ENCODE data around the gene AFAP1L2. TPM values are rescaled to one million over a fixed set of nuclear protein-coding genes. Genes with fewer than 3 reads are reported as not detected.

The AFAP1L2 gene
- total and polyA plus RNA-seq, 9 of the 15 experiments (the other 6 are each of a cell fraction or from before 2014, with no cell fraction given): 0.07 TPM; not detected in 8

DNA sequence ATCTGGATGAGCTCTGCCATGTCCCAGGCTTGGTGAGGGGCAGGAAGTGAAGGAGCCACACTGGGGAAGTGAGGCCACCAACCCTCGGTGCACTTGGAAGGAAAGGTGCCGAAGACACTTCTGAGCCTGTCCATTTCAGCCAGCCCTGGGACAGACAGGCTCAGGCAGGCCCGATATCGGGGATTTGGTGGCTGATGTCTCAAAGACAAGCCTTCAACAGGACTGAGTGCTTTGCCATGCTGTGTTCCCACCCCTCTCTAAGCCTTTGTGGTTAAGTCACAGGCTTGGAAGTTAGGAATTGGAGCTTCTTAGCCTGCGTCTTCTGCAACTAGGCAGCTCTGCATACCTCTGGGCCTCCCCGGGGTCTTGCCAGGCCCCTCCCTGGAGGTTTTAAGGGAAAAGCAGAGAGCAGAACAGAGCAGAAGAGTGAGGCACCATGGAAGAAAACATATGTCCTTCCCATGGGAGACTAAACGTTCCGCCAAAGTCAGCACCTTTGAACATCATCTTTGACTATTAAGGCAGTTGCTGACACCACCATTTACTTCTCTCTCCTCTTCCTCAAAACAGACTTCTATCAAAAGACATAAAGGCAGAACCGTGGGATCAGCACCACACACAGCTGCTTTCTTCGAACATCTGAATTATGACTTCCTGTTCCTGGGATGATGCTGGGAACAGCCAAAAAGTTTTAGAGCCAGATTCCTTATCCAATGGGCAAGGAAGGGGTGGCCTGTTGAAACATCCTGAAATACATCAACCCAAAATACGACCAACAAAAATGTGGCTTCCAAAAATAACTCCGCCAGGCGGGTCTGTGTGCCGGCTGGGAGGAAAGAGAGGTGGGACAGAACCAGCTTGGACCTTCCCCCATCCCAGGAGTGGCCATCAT is 71.8 kb downstream of the AFAP1L2 start:
- Histone ChIP-seq H3K36me3 (ENCODE audit: control insufficient read depth, insufficient read depth, low read length) (no peaks in the 10 kb centered on the region), H3K9me1 (ENCODE audit: control insufficient read depth, insufficient read depth, low read length) (no peaks in the 10 kb centered on the region), H3K9ac (ENCODE audit: insufficient read depth in 1 of 2, low read depth in 2 of 2, low read length in 2 of 2) (no peak overlapping the region), H3K27me3 (ENCODE audit: control insufficient read depth in 2 of 2, insufficient read depth in 2 of 2, low read length in 2 of 2) (peaks cover 0 to 26% of the 10 kb centered on the region in 2 experiments; a peak in 2 of 5 replicates), H3K27ac (ENCODE audit: extremely low read depth, low read depth, low read length) (no peak overlapping the region), H3K4me3 (no peak overlapping the region), H3K9me3 (replicated peaks; ENCODE audit: control insufficient read depth, insufficient read depth, low read depth, low read length) (no peaks in the 10 kb centered on the region), H3K4me1 (replicated peaks in 1 of 2; ENCODE audit: control insufficient read depth in 2 of 2, insufficient read depth in 2 of 2, low read length in 2 of 2) (no peaks in the 10 kb centered on the region), H3K79me2 (ENCODE audit: control insufficient read depth, insufficient read depth, low read length) (no peaks in the 10 kb centered on the region), H2AFZ (ENCODE audit: low read depth, low read length) (no peak overlapping the region), H3K4me2 (ENCODE audit: insufficient read depth, low read length) (no peak overlapping the region), H4K20me1 (replicated peaks; ENCODE audit: control insufficient read depth, insufficient read depth, low read length) (no peaks in the 10 kb centered on the region)
- intact Hi-C loops (cut with micrococcal nuclease) (no loop called here), in situ Hi-C loops (cut with MboI) (no loop called here)
- DNase-seq (ENCODE audit: extremely low read depth in 1 of 4, low spot score in 3 of 4) (no peak), ATAC-seq (no peak), FAIRE-seq (no peak)
- no peak for TF ChIP-seq LEF1 (IDR thresholded peaks at IDR 0.05)
- TF ChIP-seq, protein P1, sequence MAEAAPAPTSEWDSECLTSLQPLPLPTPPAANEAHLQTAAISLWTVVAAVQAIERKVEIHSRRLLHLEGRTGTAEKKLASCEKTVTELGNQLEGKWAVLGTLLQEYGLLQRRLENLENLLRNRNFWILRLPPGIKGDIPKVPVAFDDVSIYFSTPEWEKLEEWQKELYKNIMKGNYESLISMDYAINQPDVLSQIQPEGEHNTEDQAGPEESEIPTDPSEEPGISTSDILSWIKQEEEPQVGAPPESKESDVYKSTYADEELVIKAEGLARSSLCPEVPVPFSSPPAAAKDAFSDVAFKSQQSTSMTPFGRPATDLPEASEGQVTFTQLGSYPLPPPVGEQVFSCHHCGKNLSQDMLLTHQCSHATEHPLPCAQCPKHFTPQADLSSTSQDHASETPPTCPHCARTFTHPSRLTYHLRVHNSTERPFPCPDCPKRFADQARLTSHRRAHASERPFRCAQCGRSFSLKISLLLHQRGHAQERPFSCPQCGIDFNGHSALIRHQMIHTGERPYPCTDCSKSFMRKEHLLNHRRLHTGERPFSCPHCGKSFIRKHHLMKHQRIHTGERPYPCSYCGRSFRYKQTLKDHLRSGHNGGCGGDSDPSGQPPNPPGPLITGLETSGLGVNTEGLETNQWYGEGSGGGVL (CRISPR knock-in tag; IDR thresholded peaks at IDR 0.05): no peak
- no peak for TF ChIP-seq CREBBP (IDR thresholded peaks at IDR 0.05; ENCODE audit: low read depth, low read length)
- no peak for TF ChIP-seq PHB (CRISPR knock-in tag; IDR thresholded peaks at IDR 0.05)
- TF ChIP-seq, protein P2, sequence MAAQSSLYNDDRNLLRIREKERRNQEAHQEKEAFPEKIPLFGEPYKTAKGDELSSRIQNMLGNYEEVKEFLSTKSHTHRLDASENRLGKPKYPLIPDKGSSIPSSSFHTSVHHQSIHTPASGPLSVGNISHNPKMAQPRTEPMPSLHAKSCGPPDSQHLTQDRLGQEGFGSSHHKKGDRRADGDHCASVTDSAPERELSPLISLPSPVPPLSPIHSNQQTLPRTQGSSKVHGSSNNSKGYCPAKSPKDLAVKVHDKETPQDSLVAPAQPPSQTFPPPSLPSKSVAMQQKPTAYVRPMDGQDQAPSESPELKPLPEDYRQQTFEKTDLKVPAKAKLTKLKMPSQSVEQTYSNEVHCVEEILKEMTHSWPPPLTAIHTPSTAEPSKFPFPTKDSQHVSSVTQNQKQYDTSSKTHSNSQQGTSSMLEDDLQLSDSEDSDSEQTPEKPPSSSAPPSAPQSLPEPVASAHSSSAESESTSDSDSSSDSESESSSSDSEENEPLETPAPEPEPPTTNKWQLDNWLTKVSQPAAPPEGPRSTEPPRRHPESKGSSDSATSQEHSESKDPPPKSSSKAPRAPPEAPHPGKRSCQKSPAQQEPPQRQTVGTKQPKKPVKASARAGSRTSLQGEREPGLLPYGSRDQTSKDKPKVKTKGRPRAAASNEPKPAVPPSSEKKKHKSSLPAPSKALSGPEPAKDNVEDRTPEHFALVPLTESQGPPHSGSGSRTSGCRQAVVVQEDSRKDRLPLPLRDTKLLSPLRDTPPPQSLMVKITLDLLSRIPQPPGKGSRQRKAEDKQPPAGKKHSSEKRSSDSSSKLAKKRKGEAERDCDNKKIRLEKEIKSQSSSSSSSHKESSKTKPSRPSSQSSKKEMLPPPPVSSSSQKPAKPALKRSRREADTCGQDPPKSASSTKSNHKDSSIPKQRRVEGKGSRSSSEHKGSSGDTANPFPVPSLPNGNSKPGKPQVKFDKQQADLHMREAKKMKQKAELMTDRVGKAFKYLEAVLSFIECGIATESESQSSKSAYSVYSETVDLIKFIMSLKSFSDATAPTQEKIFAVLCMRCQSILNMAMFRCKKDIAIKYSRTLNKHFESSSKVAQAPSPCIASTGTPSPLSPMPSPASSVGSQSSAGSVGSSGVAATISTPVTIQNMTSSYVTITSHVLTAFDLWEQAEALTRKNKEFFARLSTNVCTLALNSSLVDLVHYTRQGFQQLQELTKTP (IDR thresholded peaks at IDR 0.05; ENCODE audit: low read depth in 1 of 2, partially characterized antibody in 2 of 2): no peak
- no peak for TF ChIP-seq HNRNPH1 (optimal IDR thresholded peaks at IDR 0.05; ENCODE audit: low read depth, low read length)
- CTCF ChIA-PET (ENCODE audit: low intra/inter-chr PET ratio): no interaction called here
- BruUV-seq (replicated peaks): no TSS peak
- WGBS (ENCODE audit: insufficient coverage, low coverage, missing lambda C conversion rate): 1% methylated on average over 14 of the region's 14 CpGs
- POLR2A ChIA-PET: no interaction called here

Data from K562 (cell line).